ENCODE measurements around the gene IGF2R.

GRCh38 chr6:160077526-160077925 lies 108.6 kb downstream of the IGF2R start:
- TF ChIP-seq, protein P1, sequence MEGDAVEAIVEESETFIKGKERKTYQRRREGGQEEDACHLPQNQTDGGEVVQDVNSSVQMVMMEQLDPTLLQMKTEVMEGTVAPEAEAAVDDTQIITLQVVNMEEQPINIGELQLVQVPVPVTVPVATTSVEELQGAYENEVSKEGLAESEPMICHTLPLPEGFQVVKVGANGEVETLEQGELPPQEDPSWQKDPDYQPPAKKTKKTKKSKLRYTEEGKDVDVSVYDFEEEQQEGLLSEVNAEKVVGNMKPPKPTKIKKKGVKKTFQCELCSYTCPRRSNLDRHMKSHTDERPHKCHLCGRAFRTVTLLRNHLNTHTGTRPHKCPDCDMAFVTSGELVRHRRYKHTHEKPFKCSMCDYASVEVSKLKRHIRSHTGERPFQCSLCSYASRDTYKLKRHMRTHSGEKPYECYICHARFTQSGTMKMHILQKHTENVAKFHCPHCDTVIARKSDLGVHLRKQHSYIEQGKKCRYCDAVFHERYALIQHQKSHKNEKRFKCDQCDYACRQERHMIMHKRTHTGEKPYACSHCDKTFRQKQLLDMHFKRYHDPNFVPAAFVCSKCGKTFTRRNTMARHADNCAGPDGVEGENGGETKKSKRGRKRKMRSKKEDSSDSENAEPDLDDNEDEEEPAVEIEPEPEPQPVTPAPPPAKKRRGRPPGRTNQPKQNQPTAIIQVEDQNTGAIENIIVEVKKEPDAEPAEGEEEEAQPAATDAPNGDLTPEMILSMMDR (IDR thresholded peaks at IDR 0.05; ENCODE audit: low read length) = no peak
- TF ChIP-seq EZH2phosphoT487 (IDR thresholded peaks at IDR 0.05; ENCODE audit: low read length) = no peak
- TF ChIP-seq EZH2 (optimal IDR thresholded peaks at IDR 0.05; ENCODE audit: low read depth, low read length) = no peak

Data from MM.1S (cell line).